Sigmoid colon (tissue), 4 donors: ENCODE measurements around the gene NOL12.

Experiments used
- CTCF ChIP-seq, 4 experiments: fragments of 450-650 bp in 3 of 4; fragments of 200-600 bp in 1 of 4; IDR thresholded peaks; one replicate each; pipeline ENCODE4 v1.5.1; 2016 to 2019; ENCODE audit warnings: antibody characterized with exemption in 4 of 4, mild to moderate bottlenecking in 3 of 4, moderate library complexity in 2 of 4
- EP300 ChIP-seq, 4 donors: sonication (generic); formaldehyde crosslinking; IDR thresholded peaks; one replicate each; pipeline ENCODE4 v1.6.1; 2017; ENCODE audit warnings: antibody characterized with exemption in 4 of 4
- POLR2A ChIP-seq, 2 donors: fragments of 450-650 bp; IDR thresholded peaks; one replicate each; pipeline ENCODE4 v1.6.1; 2016; ENCODE audit warnings: antibody characterized with exemption in 2 of 2, mild to moderate bottlenecking in 2 of 2, moderate library complexity in 2 of 2
- POLR2AphosphoS5 ChIP-seq, 4 donors: sonication (generic); formaldehyde crosslinking; IDR thresholded peaks; one replicate each; pipeline ENCODE4 v1.6.1; 2017; ENCODE audit warnings: antibody characterized with exemption in 4 of 4

DNA sequence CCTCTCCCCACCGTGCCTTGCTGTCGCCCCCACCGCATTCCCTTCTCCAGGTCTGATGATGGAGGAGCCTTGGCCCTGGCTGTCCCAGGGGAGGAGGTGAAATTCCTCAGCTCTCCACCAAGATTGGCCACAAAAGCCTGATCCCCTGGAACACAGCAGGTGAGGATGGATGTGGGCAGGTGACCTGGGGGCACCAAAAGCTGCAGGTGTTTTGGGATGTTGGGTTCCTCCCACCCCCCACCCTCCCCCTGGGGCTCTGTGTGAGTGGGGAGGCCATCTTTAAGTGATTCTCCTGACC lies 11.3 kb downstream of the NOL12 start:
- TF ChIP-seq CTCF (IDR thresholded peaks at IDR 0.05) (no peak), POLR2A (IDR thresholded peaks at IDR 0.05) (no peak), POLR2AphosphoS5 (IDR thresholded peaks at IDR 0.05) (no peak), EP300 (IDR thresholded peaks at IDR 0.05) (no peak)
